Measurements from ENCODE around the gene WWC1.

Gene WWC1

DNA sequence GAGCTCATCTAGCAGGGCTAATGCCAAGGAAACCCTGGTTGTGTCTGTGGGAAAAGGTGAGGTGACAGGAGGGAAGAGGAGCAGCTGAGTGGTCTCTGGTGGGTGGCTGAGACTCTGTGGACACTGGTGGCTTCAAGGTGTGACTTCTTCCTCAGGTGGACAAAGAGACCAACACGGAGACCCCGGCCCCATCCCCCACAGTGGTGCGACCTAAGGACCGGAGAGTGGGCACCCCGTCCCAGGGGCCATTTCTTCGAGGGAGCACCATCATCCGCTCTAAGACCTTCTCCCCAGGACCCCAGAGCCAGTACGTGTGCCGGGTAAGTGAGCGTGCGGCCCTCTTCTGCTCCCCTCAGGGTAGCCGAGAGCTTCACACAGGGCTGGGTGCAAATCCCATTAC is 163.8 kb downstream of the WWC1 start:
- Histone ChIP-seq H3K79me2 (ENCODE audit: insufficient read depth, low read length) (no peaks in the 10 kb centered on the region), H3K9me2 (ENCODE audit: low read depth, low read length) (no peaks in the 10 kb centered on the region), H3K4me2 (ENCODE audit: low read length) (no peak overlapping the region), H3K27me3 (ENCODE audit: insufficient read depth, low read length) (no peaks in the 10 kb centered on the region), H3K9ac (ENCODE audit: low read length) (no peak overlapping the region), H3K9me3 (ENCODE audit: low read length) (no peaks in the 10 kb centered on the region), H3K4me1 (ENCODE audit: insufficient read depth, low read length, severe bottlenecking) (no peaks in the 10 kb centered on the region), H3K27ac (ENCODE audit: low read depth, low read length, poor library complexity, severe bottlenecking) (no peak overlapping the region), H3K36me3 (ENCODE audit: insufficient read depth, low read length) (peaks cover 14% of the 10 kb centered on the region), H3K4me3 (ENCODE audit: low read depth, low read length, poor library complexity, severe bottlenecking) (no peak overlapping the region), H4K20me1 (ENCODE audit: insufficient read depth, low read length) (no peaks in the 10 kb centered on the region), H2AFZ (ENCODE audit: low read length) (no peak overlapping the region), H3F3A (ENCODE audit: insufficient read depth, low read length) (no peaks in the 10 kb centered on the region)
- TF ChIP-seq, protein P1, sequence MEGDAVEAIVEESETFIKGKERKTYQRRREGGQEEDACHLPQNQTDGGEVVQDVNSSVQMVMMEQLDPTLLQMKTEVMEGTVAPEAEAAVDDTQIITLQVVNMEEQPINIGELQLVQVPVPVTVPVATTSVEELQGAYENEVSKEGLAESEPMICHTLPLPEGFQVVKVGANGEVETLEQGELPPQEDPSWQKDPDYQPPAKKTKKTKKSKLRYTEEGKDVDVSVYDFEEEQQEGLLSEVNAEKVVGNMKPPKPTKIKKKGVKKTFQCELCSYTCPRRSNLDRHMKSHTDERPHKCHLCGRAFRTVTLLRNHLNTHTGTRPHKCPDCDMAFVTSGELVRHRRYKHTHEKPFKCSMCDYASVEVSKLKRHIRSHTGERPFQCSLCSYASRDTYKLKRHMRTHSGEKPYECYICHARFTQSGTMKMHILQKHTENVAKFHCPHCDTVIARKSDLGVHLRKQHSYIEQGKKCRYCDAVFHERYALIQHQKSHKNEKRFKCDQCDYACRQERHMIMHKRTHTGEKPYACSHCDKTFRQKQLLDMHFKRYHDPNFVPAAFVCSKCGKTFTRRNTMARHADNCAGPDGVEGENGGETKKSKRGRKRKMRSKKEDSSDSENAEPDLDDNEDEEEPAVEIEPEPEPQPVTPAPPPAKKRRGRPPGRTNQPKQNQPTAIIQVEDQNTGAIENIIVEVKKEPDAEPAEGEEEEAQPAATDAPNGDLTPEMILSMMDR (IDR thresholded peaks at IDR 0.05; ENCODE audit: low read length) = no peak
- TF ChIP-seq EZH2 (IDR thresholded peaks at IDR 0.05; ENCODE audit: borderline replicate concordance, low read length) = no peak

DNA sequence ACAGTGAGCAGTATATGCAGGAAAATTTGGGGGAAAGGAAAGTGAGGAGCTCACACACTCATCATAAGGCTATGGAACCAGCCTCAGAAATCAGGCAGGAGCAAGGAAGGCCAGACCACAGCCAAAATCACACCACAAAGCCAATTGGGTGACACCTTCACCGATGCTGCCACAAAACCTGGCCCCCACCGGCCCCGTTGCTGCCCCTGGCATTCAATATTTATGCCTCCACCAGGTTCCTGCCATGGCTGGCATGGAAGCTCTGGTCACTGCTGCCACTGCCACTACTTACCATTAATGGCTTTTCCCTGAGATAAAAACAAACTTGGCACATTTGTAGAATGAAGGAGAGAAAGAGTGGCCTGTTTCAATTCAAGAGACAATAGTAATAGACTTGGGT is 166.1 kb downstream of the WWC1 start:
- Histone ChIP-seq H3F3A (ENCODE audit: insufficient read depth, low read length) (no peaks in the 10 kb centered on the region), H3K79me2 (ENCODE audit: insufficient read depth, low read length) (no peaks in the 10 kb centered on the region), H4K20me1 (ENCODE audit: insufficient read depth, low read length) (no peaks in the 10 kb centered on the region), H3K9me3 (ENCODE audit: low read length) (no peaks in the 10 kb centered on the region), H3K27ac (ENCODE audit: low read depth, low read length, poor library complexity, severe bottlenecking) (no peak overlapping the region), H2AFZ (ENCODE audit: low read length) (no peak overlapping the region), H3K9me2 (ENCODE audit: low read depth, low read length) (no peaks in the 10 kb centered on the region), H3K4me2 (ENCODE audit: low read length) (no peak overlapping the region), H3K36me3 (ENCODE audit: insufficient read depth, low read length) (peaks cover 14% of the 10 kb centered on the region), H3K9ac (ENCODE audit: low read length) (no peak overlapping the region), H3K4me1 (ENCODE audit: insufficient read depth, low read length, severe bottlenecking) (no peaks in the 10 kb centered on the region), H3K4me3 (ENCODE audit: low read depth, low read length, poor library complexity, severe bottlenecking) (no peak overlapping the region), H3K27me3 (ENCODE audit: insufficient read depth, low read length) (no peaks in the 10 kb centered on the region)
- TF ChIP-seq EZH2 (IDR thresholded peaks at IDR 0.05; ENCODE audit: borderline replicate concordance, low read length) = no peak
- TF ChIP-seq, protein P1 (IDR thresholded peaks at IDR 0.05; ENCODE audit: low read length) = no peak

DNA sequence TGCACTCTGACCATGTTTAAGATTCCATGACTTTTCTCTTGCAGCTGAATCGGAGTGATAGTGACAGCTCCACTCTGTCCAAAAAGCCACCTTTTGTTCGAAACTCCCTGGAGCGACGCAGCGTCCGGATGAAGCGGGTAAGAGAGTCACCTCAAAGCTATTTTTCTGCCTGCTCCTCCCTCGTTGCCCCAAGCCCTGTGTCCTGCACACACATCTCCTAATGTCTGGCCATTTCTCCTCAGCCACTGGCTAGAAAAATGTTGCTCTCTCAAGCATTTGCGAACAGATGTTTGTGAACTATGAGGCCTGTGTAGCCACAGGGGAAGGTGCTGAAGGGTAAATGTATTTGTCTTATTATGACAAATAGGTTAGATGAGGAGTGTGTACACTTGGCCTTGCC is 169.2 kb downstream of the WWC1 start:
- Histone ChIP-seq H3K4me2 (ENCODE audit: low read length) (no peak overlapping the region), H3K36me3 (ENCODE audit: insufficient read depth, low read length) (peaks cover 14% of the 10 kb centered on the region), H3K27me3 (ENCODE audit: insufficient read depth, low read length) (no peaks in the 10 kb centered on the region), H3K79me2 (ENCODE audit: insufficient read depth, low read length) (no peaks in the 10 kb centered on the region), H3K27ac (ENCODE audit: low read depth, low read length, poor library complexity, severe bottlenecking) (no peak overlapping the region), H3K9me2 (ENCODE audit: low read depth, low read length) (no peaks in the 10 kb centered on the region), H3K4me1 (ENCODE audit: insufficient read depth, low read length, severe bottlenecking) (no peaks in the 10 kb centered on the region), H2AFZ (ENCODE audit: low read length) (no peak overlapping the region), H4K20me1 (ENCODE audit: insufficient read depth, low read length) (no peaks in the 10 kb centered on the region), H3K9me3 (ENCODE audit: low read length) (no peaks in the 10 kb centered on the region), H3K9ac (ENCODE audit: low read length) (no peak overlapping the region), H3K4me3 (ENCODE audit: low read depth, low read length, poor library complexity, severe bottlenecking) (no peak overlapping the region), H3F3A (ENCODE audit: insufficient read depth, low read length) (no peaks in the 10 kb centered on the region)
- TF ChIP-seq, protein P1 (IDR thresholded peaks at IDR 0.05; ENCODE audit: low read length) = no peak
- TF ChIP-seq EZH2 (IDR thresholded peaks at IDR 0.05; ENCODE audit: borderline replicate concordance, low read length) = no peak
